ENCODE measurements around the gene PTTG1IP. TPM values are rescaled to one million over a fixed set of nuclear protein-coding genes. Genes with fewer than 3 reads are reported as not detected.

PTTG1IP gene
- total RNA-seq, 6 experiments from 2014 or later: 241 to 290 (median 277) TPM

DNA sequence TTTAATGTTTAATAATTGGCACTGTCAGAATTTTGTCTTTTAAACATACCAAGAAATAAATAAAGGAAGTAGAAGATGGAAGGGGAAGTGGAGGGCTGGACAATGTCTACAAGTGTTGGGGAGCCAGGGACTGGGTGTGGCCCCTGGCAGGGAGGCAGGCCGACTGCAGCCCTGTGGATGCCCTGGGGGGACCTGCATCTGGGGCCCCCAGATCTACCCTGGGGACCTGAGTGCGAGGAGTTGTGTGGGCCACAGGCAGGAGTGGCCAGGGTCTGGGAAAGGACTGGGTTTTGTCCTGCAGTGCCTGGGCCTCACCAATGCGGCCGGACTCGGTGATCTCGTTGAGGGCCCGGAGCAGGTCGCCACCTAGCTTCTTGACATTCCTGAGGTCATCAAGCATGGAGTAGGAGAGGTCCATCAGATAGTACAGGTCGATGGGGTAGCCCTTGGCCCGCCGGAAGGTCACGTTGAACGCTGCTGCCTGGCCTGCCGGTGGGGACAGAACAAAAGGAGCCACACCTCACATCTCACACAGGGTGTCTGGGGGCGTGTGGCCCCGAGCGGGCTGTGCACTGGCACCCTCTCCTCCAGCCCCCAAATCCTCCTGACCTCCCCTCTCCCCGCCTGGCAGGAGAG, 29.7 kb upstream of the PTTG1IP start:
- H3K4me3 Mint-ChIP-seq: no peak overlapping the region
- H3K9me3 Mint-ChIP-seq: no peaks in the 10 kb centered on the region; the same call in 1 of the 2 replicates
- DNase-seq: no peak
- H3K36me3 Mint-ChIP-seq (ENCODE audit: low read depth): no peaks in the 10 kb centered on the region
- no peak for TF ChIP-seq CTCF (IDR thresholded peaks at IDR 0.05)
- peaks cover 19% of the 10 kb centered on the region for H3K27me3 Mint-ChIP-seq (ENCODE audit: insufficient read depth)
- H3K27ac Mint-ChIP-seq: no peak overlapping the region
- H3K4me1 Mint-ChIP-seq (ENCODE audit: low read depth): no peaks in the 10 kb centered on the region

- Mint-ChIP-seq H3K4me1 (ENCODE audit: low read depth) (no peaks in the 10 kb centered on the region), H3K27me3 (ENCODE audit: insufficient read depth) (peaks cover 25% of the 10 kb centered on the region), H3K9me3 (no peaks in the 10 kb centered on the region; the same call in 1 of the 2 replicates), H3K27ac (no peak overlapping the region), H3K4me3 (no peak overlapping the region), H3K36me3 (ENCODE audit: low read depth) (no peaks in the 10 kb centered on the region)
- TF ChIP-seq CTCF (IDR thresholded peaks at IDR 0.05): no peak
- no peak for DNase-seq
These were observed 29.0 kb upstream of the PTTG1IP start for GRCh38 chr21:44902268-44903049.

GRCh38 chr21:44901391-44902074, 28.0 kb upstream of the PTTG1IP start:
- Mint-ChIP-seq H3K27me3 (ENCODE audit: insufficient read depth) (peaks cover 22% of the 10 kb centered on the region), H3K9me3 (no peaks in the 10 kb centered on the region; the same call in 1 of the 2 replicates), H3K36me3 (ENCODE audit: low read depth) (no peaks in the 10 kb centered on the region), H3K4me1 (ENCODE audit: low read depth) (no peaks in the 10 kb centered on the region), H3K27ac (no peak overlapping the region), H3K4me3 (no peak overlapping the region)
- DNase-seq: no peak
- no peak for TF ChIP-seq CTCF (IDR thresholded peaks at IDR 0.05)

GRCh38 chr21:44900559-44901251, 27.2 kb upstream of the PTTG1IP start:
- TF ChIP-seq CTCF (IDR thresholded peaks at IDR 0.05): no peak
- Mint-ChIP-seq H3K27ac (no peak overlapping the region), H3K27me3 (ENCODE audit: insufficient read depth) (peaks cover 20% of the 10 kb centered on the region), H3K4me3 (no peak overlapping the region), H3K9me3 (no peaks in the 10 kb centered on the region; the same call in 1 of the 2 replicates), H3K36me3 (ENCODE audit: low read depth) (no peaks in the 10 kb centered on the region), H3K4me1 (ENCODE audit: low read depth) (no peaks in the 10 kb centered on the region)
- DNase-seq: no peak
